SHP77 treated with DMSO at 0.1 percent for 48 hours (cell line): ENCODE measurements around the gene CHD5.

Source experiments
- DNase-seq: peaks from one replicate; lab custom pipeline; 2025; lab: John Stamatoyannopoulos, UW

The CHD5 gene

GRCh38 chr1:6174621-6175410 lies 5.3 kb downstream of the CHD5 start:
- DNase-seq: no peak

DNA sequence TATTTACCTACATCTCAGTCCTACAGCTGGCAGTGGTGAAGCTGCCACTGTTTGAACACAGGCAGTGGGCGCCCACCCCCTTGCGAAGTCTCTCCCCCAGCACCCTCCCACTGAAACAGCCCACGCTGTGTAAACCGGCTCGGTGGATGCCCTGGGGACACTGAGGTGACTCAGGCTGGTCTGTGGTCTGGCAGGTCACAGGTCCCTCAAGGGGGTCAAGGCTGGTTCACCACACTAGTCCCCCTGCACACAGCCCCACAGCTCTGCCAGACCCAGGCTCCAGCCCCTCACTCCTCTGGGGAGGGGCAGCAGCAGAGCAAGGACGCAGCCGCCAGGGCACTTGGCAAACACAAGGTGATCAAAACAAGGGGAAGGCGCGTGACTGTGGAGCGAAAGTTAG lies 7.6 kb downstream of the CHD5 start:
- DNase-seq: no peak

DNA sequence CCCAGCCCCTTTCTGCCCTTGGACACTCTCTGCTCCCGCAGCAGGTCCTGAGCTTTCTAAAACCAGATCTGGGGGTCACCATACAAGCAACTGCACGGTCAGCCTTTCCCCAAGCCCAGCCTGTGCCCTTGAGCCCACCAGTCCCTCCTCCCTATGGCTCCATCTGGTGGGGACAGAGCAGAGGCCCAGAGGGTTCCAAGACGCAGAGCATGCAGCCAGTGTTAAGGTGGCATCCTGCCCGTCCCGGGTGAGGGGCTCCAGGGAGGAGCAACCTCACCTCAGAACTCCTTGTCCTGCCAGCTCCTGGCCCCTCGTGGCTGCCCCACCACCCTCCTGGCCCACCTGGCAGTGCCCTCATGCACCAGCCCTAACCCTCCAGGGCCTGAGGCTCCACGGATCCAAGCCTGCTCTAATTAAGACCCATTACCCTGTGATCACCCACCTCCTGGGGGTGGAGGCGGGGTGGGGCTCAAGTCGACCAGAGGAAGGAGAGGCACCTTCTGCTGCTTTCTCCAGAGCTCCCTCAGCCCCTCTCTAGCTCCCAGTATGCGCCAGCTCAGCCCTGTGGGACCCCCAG lies 8.5 kb downstream of the CHD5 start:
- peak; percentile 56 for DNase-seq

- DNase-seq: no peak
Measured at GRCh38 chr1:6170742-6171201, 9.3 kb downstream of the CHD5 start.

- no peak for DNase-seq
Measured at GRCh38 chr1:6170116-6170741, 9.9 kb downstream of the CHD5 start.

DNA sequence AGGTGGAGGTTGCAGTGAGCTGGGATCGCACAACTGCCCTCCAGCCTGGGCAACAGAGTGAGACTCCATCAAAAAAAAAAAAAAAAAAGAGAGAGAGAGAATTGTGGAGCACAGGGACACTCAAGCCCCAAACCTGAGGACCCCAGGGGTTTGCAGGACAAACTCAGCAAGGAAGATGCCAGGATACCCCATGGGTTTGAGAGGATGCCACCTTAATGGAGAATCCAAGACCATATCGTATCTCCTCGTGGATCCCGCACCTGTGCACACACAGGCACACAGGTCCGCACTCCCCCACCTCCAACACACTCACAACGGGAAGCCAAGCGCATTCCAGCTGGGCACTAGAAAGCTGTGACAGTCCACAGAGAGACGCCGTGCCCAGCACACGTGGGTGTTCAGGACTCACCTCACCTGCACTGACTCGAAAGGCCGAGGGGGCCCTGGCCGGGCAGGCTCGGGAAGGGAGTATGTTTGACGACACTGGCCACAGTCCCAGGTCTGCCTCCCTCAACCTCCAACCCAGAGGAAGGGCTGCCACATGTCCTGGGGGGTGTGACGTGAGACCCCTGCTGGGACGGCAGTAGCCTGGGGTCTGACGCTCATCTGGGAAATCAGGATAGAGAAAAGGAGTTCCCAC lies 11.1 kb downstream of the CHD5 start:
- DNase-seq: no peak

DNA sequence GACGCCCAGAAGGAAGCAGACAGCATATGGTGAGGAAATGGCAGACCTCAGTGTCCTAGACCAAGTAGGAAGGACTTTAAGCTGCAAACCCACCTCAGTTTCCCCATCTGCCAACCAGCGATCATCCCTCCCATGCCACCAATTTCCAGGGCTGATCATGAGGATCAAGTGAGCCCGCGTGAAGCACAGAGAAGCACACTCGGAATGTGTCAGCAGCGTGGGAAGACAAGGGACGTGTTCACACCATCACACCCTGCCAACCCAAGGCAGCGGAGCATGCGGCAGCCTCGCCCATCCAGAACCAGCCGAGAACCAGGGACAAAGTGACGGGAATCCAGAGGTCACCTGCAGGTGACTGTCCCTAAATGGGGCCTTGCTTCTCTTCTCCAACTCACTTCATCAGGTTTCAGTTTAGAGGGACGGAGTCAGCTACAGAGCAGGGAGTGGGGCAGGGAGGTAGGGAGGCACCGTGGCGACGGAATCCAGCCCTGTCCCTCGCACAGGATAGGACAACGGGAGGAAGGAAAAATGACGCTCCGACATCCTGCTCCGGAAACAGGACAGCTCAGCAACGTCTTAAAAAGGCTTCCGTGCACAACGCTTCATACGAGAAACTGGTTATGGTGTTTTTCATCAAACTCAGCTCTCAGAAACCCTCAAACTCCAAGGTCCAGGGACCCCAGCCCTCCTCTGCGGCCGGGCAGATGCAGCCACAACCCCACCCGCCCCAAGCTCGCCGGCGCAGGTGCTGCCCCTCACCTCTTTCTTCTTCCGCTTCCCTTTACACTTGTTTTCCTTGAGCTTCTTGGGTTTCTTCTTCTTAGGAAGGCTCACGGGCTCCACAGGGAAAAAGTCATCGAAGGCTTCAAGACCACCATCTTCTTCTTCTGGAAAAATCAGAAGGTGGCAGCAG lies 12.5 kb downstream of the CHD5 start:
- no peak for DNase-seq

DNA sequence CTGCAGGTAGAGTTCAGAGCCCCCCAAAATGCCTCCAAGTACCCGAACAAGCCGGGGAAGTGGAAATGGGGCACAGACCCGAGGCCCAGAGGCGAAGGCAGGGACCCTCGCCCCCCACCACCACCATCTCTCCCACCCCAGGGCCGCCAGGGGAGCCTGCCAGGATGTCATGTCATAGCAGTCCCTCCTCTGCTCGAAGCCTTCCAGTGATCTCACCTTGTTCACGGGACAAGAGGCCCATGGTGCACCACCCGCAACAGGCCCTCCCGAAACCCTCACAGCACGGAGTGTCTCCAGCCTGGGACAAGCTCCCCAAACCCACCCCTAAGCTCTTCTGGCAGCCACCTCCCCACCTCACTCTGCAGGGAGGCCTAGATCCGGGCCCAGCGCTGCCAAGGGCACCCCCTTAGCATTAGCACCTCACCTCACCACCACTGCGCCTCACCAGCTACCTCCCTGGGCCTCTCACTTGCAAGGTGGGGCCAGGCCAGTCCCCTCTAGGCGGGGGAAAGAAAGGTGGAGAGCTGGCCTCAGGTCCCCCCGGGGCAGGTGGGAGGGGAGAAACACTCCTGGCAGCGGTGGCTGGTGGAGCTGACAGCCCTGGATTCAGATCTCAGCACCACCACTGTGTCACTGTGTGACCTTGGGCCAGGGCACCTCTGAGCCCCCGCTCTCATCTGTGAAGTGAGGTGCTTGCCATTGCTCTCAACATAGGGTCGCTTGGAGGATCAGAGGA lies 13.3 kb downstream of the CHD5 start:
- no peak for DNase-seq

DNA sequence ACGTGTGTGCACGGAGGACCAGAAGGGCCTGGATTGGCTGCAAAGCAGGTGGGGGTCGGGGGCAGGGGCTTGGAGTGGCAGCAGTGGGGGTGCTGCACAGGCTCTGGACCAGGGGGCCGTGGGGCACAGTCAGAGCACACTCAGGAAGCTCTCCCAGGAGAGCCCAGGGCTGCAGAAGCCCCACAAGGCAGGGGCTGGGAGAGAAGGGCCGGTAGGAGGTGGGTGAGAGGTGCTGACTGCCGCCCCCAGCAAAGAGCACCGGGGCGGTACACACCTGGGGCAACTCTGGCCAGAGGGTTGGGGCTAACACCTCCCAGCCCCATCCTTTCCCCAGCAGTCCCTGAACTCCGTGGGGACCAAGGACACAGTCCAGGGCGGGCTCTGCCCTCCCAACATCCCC lies 13.9 kb downstream of the CHD5 start:
- no peak for DNase-seq

- no peak for DNase-seq
Measured at GRCh38 chr1:6165441-6165985, 14.6 kb downstream of the CHD5 start.

GRCh38 chr1:6165027-6165426 lies 15.1 kb downstream of the CHD5 start:
- no peak for DNase-seq

GRCh38 chr1:6163973-6164617 lies 16.0 kb downstream of the CHD5 start:
- no peak for DNase-seq

- DNase-seq: no peak
Measured at GRCh38 chr1:6163191-6163972, 16.7 kb downstream of the CHD5 start.

DNA sequence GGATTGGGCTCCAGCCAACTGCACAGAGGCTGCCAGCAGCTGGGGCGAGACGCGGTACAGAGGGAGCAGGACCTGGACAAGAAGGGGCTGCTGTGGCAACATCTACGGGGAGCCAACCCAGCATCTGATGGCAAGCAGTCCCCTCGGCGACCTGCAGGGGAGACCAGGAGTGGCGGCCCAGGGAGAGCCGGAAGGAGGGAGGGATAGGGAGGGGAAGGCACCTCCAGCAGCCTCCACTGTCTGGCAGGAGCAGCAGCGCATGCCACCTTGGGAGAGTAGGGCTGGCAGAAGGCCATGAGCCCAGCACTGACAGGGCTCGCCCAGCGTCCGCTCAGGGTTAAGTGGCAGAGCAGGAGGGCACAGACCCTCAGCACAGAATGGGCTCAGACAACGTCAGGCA lies 17.3 kb downstream of the CHD5 start:
- DNase-seq: peak; percentile 52

DNA sequence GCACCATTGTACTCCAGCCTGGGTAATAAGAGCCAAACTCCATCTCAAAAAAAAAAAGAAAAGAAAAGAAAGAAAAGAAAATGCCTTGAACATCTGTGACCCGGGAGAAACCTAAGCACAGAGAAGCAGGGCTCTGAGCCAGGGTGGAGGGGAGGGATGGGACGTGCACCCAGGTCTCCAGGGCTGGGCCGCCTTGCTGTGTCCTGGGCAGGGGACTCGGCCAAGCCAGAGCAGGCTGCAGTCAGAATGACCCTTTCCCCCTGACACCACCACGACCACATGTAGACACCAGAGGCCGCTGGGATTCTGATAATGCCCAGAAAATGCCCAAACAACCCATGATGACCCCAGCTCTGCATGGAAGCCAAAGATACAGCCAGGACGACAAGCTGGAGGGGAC lies 17.8 kb downstream of the CHD5 start:
- no peak for DNase-seq

DNA sequence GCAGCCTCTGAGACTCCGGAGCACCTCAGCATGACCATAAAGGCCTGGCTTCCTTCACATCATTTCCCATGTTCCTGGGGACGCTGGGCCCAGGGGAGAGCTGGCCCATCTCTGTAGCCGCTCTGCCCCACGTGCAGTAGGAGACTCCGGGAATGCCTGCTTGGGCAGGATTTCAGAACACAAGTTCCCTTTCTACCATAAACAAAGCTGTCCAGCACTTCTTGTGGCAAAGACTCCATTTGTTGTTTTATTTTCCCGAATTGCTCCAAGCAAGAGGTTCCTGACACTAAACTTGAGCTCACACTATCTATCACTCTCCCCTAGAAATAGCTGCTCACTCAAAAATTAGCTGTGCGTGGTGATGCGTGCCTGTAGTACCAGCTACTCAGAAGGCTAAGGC lies 21.9 kb downstream of the CHD5 start:
- no peak for DNase-seq

- peak; percentile 60 for DNase-seq
Measured at GRCh38 chr1:6157528-6158174, 22.5 kb downstream of the CHD5 start.

DNA sequence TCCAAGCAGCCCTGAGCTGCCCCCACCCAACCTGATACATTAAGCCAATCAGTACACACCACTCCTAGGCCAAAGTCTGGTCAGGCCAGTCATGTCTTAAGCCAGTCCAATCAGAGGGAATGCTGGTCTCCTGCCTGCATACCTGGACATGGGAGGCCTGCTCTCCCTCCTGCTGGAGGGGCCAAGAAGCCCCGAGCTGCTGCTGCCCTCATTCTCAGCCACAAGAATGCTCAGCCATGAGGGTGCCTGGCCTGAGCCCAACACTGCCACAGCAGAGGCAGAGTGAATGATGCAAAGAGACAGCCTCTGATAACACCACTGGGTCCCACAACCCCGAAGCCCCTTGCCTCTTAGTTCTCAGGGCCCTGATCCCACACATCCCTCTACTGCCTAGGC lies 23.0 kb downstream of the CHD5 start:
- DNase-seq: no peak
